H1 (cell line): ENCODE measurements around the gene MCCC1. TPM values are rescaled to one million over a fixed set of nuclear protein-coding genes. Genes with fewer than 3 reads are reported as not detected.

Experiments
- CTCF ChIA-PET: fragments of 300-600 bp; sonication (Branson Sonifier 250); formaldehyde crosslinking; loops from one replicate; lab custom pipeline; 2021; ENCODE audit not compliant: partially characterized antibody; lab: Charles Lee
- POLR2A ChIA-PET: fragments of 300-600 bp; sonication (Branson Sonifier 250); formaldehyde crosslinking; loops from one replicate; lab custom pipeline; 2021; ENCODE audit warnings: inconsistent platforms; ENCODE audit not compliant: partially characterized antibody; lab: Charles Lee
- DNase-seq, 2 experiments: peaks; one replicate each; pipeline versions ENCODE4 v3.0.0 to v3.0.0-alpha.2; 2010 to 2022; ENCODE audit warnings: low spot score in 2 of 2, low read depth in 1 of 2, mixed read lengths in 1 of 2
- FAIRE-seq: peaks from 2 replicates; lab custom pipeline; 2011; peaks lifted over from hg19 to GRCh38; lab: Jason Lieb, UNC
- H2AFZ ChIP-seq: 2 replicates; pipeline ENCODE4 v1.8.1; 2012; ENCODE audit warnings: low read length, inconsistent platforms
- H2AK5ac ChIP-seq: 2 replicates; pipeline ENCODE4 v1.6.1; 2013; ENCODE audit warnings: low read depth, low read length
- H2BK120ac ChIP-seq: replicated peaks from 2 replicates; pipeline ENCODE3; 2013; ENCODE audit warnings: low read depth, low read length, inconsistent platforms
- H2BK12ac ChIP-seq: 2 replicates; pipeline ENCODE4 v1.6.1; 2013; ENCODE audit warnings: low read depth, low read length
- H2BK15ac ChIP-seq: 2 replicates; pipeline ENCODE4 v1.6.1; 2013; ENCODE audit warnings: low read length
- H2BK20ac ChIP-seq: 2 replicates; pipeline ENCODE4 v1.6.1; 2013; ENCODE audit warnings: low read length
- H2BK5ac ChIP-seq: 2 replicates; pipeline ENCODE4 v1.6.1; 2013; ENCODE audit warnings: low read depth, low read length
- H3K14ac ChIP-seq: 2 replicates; pipeline ENCODE4 v1.6.1; 2013; ENCODE audit warnings: inconsistent platforms; ENCODE audit not compliant: insufficient read length
- H3K18ac ChIP-seq: 2 replicates; pipeline ENCODE4 v1.6.1; 2013; ENCODE audit warnings: low read length; ENCODE audit errors: extremely low read depth
- H3K23ac ChIP-seq: 2 replicates; pipeline ENCODE4 v1.6.1; 2013; ENCODE audit warnings: inconsistent platforms; ENCODE audit not compliant: insufficient read length
- H3K23me2 ChIP-seq: 2 replicates; pipeline ENCODE4 v1.6.1; 2013; ENCODE audit warnings: low read depth, low read length
- H3K27ac ChIP-seq: 2 replicates; pipeline ENCODE4 v1.6.1; 2011; ENCODE audit warnings: low read depth, low read length, inconsistent platforms
- H3K27me3 ChIP-seq, 4 experiments: replicated peaks in 1 of 4; 1 replicate in 1 of 4; 2 replicates in 3 of 4; pipeline versions ENCODE4 v1.6.1 to v1.8.1; 2011 to 2013; ENCODE audit warnings: low read length in 3 of 4, mild to moderate bottlenecking in 3 of 4, inconsistent platforms in 2 of 4, mixed read lengths in 2 of 4, moderate library complexity in 1 of 4; ENCODE audit not compliant: control insufficient read depth in 3 of 4, insufficient read depth in 3 of 4; ENCODE audit errors: extremely low read depth in 1 of 4
- H3K36me3 ChIP-seq, 4 experiments: 2 replicates each; pipeline versions ENCODE4 v1.6.1 to v1.8.1; 2011 to 2013; ENCODE audit warnings: mild to moderate bottlenecking in 4 of 4, low read length in 3 of 4, moderate library complexity in 2 of 4, control low read depth in 1 of 4, inconsistent platforms in 1 of 4; ENCODE audit not compliant: insufficient read depth in 4 of 4, control insufficient read depth in 2 of 4
- H3K4ac ChIP-seq: replicated peaks from 2 replicates; pipeline ENCODE3; 2013; ENCODE audit warnings: low read length, low read depth, mixed read lengths, inconsistent platforms; ENCODE audit not compliant: insufficient read length
- H3K4me1 ChIP-seq, 4 experiments: replicated peaks in 1 of 4; 1 replicate in 1 of 4; 2 replicates in 3 of 4; pipeline versions ENCODE4 v1.6.1 to v1.8.1; 2011 to 2013; ENCODE audit warnings: low read length in 3 of 4, inconsistent platforms in 2 of 4, mixed read lengths in 1 of 4; ENCODE audit not compliant: insufficient read depth in 4 of 4, control insufficient read depth in 3 of 4
- H3K4me2 ChIP-seq, 2 experiments: 2 replicates each; pipeline versions ENCODE4 v1.6.1 to v1.8.1; 2011 to 2013; ENCODE audit warnings: low read depth in 2 of 2, low read length in 2 of 2, control low read depth in 1 of 2, inconsistent platforms in 1 of 2, mild to moderate bottlenecking in 1 of 2; ENCODE audit not compliant: insufficient read depth in 1 of 2
- H3K4me3 ChIP-seq, 4 experiments: fragments of 200-600, 300-600 bp in 1 of 4; sonication (generic), shearing (Covaris generic), sonication (Bioruptor Twin) in 1 of 4; 2 replicates each; pipeline versions ENCODE4 v1.5.1 to v1.8.1; 2011 to 2016; ENCODE audit warnings: low read length in 4 of 4, low read depth in 3 of 4, control low read depth in 2 of 4, inconsistent platforms in 2 of 4, mild to moderate bottlenecking in 2 of 4, mixed read lengths in 1 of 4, moderate library complexity in 1 of 4; ENCODE audit not compliant: insufficient read depth in 2 of 4; ENCODE audit errors: extremely low read depth in 1 of 4
- H3K56ac ChIP-seq: replicated peaks from 2 replicates; pipeline ENCODE3; 2013; ENCODE audit warnings: low read depth, mild to moderate bottlenecking, mixed read lengths, low read length, inconsistent platforms; ENCODE audit not compliant: insufficient read length
- H3K79me1 ChIP-seq: 2 replicates; pipeline ENCODE4 v1.6.1; 2013; ENCODE audit warnings: low read depth, low read length, control low read depth
- H3K79me2 ChIP-seq, 2 experiments: 2 replicates each; pipeline versions ENCODE4 v1.6.1 to v1.8.1; 2012 to 2013; ENCODE audit warnings: low read length in 2 of 2, mild to moderate bottlenecking in 2 of 2, inconsistent platforms in 1 of 2; ENCODE audit not compliant: insufficient read depth in 2 of 2, control insufficient read depth in 1 of 2
- H3K9ac ChIP-seq, 4 experiments: replicated peaks in 1 of 4; 1 replicate in 1 of 4; 2 replicates in 3 of 4; pipeline versions ENCODE4 v1.6.1 to v1.8.1; 2011 to 2013; ENCODE audit warnings: low read depth in 3 of 4, low read length in 3 of 4, control low read depth in 2 of 4, mild to moderate bottlenecking in 2 of 4, moderate library complexity in 2 of 4, inconsistent platforms in 1 of 4; ENCODE audit errors: extremely low read depth in 1 of 4
- H3K9me3 ChIP-seq, 2 experiments: 2 replicates each; pipeline versions ENCODE4 v1.6.1 to v1.8.1; 2012 to 2013; ENCODE audit warnings: mild to moderate bottlenecking in 2 of 2, moderate library complexity in 2 of 2, control low read depth in 1 of 2, inconsistent platforms in 1 of 2, low read depth in 1 of 2, low read length in 1 of 2, mixed read lengths in 1 of 2; ENCODE audit not compliant: insufficient read depth in 2 of 2
- H4K20me1 ChIP-seq, 2 experiments: replicated peaks in 1 of 2; 2 replicates each; pipeline versions ENCODE3 to v1.8.1; 2011 to 2013; ENCODE audit warnings: inconsistent platforms in 2 of 2, low read length in 2 of 2, mild to moderate bottlenecking in 1 of 2; ENCODE audit not compliant: insufficient read depth in 2 of 2, control insufficient read depth in 1 of 2
- H4K5ac ChIP-seq: 2 replicates; pipeline ENCODE4 v1.6.1; 2013; ENCODE audit warnings: low read length, low read depth, mixed read lengths, inconsistent platforms; ENCODE audit not compliant: insufficient read length
- H4K8ac ChIP-seq: 2 replicates; pipeline ENCODE4 v1.8.0; 2013; ENCODE audit warnings: mild to moderate bottlenecking, moderate library complexity, low read length, inconsistent platforms; ENCODE audit not compliant: insufficient read depth; ENCODE audit errors: extremely low read depth
- H4K91ac ChIP-seq: replicated peaks from 2 replicates; pipeline ENCODE3; 2013; ENCODE audit warnings: low read length, mixed read lengths, inconsistent platforms; ENCODE audit not compliant: insufficient read length
- BRCA1 ChIP-seq: IDR thresholded peaks from 2 replicates; pipeline ENCODE4 v1.6.1; 2012; ENCODE audit warnings: low read depth, low read length, improper control_type of control experiment
- CBX8 ChIP-seq: fragments of 300-800, 300-1000 bp; sonication (generic); IDR thresholded peaks from 2 replicates; pipeline ENCODE4 v1.7.1; 2016; ENCODE audit warnings: low read depth, low read length, borderline replicate concordance
- EZH2 ChIP-seq: fragments of 200-600 bp; sonication (generic); IDR thresholded peaks from 2 replicates; pipeline ENCODE4 v1.7.1; 2012; ENCODE audit warnings: low read depth, mild to moderate bottlenecking, moderate library complexity, low read length, inconsistent platforms; ENCODE audit not compliant: severe bottlenecking
- HDAC6 ChIP-seq: IDR thresholded peaks from one replicate; pipeline ENCODE4 v1.7.1; 2012; ENCODE audit warnings: low read depth, mild to moderate bottlenecking, inconsistent platforms, low read length, moderate library complexity
- NANOG ChIP-seq: IDR thresholded peaks from 2 replicates; pipeline ENCODE4 v1.6.1; 2011; ENCODE audit warnings: low read length, low read depth, mild to moderate bottlenecking, inconsistent platforms; ENCODE audit not compliant: insufficient read depth, poor library complexity, severe bottlenecking
- POLR2A ChIP-seq, 2 experiments: IDR thresholded peaks; 1 replicate in 1 of 2; 2 replicates in 1 of 2; pipeline ENCODE4 v1.6.1; 2011; ENCODE audit warnings: low read depth in 2 of 2, low read length in 2 of 2, mild to moderate bottlenecking in 2 of 2; ENCODE audit errors: control extremely low read depth in 1 of 2
- POU5F1 ChIP-seq: IDR thresholded peaks from 2 replicates; pipeline ENCODE4 v1.6.1; 2011; ENCODE audit warnings: low read depth, mild to moderate bottlenecking, low read length, moderate library complexity
- YY1 ChIP-seq: IDR thresholded peaks from 2 replicates; pipeline ENCODE4 v1.6.1; 2011; ENCODE audit warnings: low read depth, mild to moderate bottlenecking, low read length
- WGBS, 2 experiments: shearing (Covaris generic) in 1 of 2; methylation state at CpG; one replicate each; pipeline versions ENCODE4 v1.1.6 to v1.1.7; 2013 to 2015; ENCODE audit warnings: low lambda C conversion rate in 2 of 2, mixed read lengths in 2 of 2, inconsistent platforms in 1 of 2, low coverage in 1 of 2, missing lambda C conversion rate in 1 of 2; ENCODE audit not compliant: insufficient replicate concordance in 2 of 2, insufficient coverage in 1 of 2, insufficient read length in 1 of 2; ENCODE audit errors: extremely low coverage in 1 of 2, missing lambda C conversion rate in 1 of 2; 5-methylcytosine and 5-hydroxymethylcytosine counted together
- polyA plus RNA-seq, 7 experiments: library from polyadenylated mRNA; depleted of rRNA in 3 of 7; stranded (reverse) in 5 of 7; unstranded in 2 of 7; fragments of >200 nt in 5 of 7; fragments of 200-250 nt in 2 of 7; gene quantifications; 1 replicate in 5 of 7; 2 replicates in 1 of 7; 4 replicates in 1 of 7; pipeline versions ENCODE4 v1.2.1 to v1.2.3, GENCODE V29; 2011 to 2013; ENCODE audit warnings: missing spikeins in 2 of 7, mixed read lengths in 2 of 7
- total RNA-seq: library from RNA; stranded (reverse); fragmentation: NEBNext Ultra II Directional; extraction: Animal tissue kit (Norgen Biotek cat#: 25700); gene quantifications from 2 replicates; pipeline ENCODE4 v1.2.1, GENCODE V29; 2021

MCCC1 gene
- total and polyA plus RNA-seq, 2 of the 8 experiments (the other 6 are each of a cell fraction or from before 2014, with no cell fraction given): 10.8 to 21.5 TPM

DNA sequence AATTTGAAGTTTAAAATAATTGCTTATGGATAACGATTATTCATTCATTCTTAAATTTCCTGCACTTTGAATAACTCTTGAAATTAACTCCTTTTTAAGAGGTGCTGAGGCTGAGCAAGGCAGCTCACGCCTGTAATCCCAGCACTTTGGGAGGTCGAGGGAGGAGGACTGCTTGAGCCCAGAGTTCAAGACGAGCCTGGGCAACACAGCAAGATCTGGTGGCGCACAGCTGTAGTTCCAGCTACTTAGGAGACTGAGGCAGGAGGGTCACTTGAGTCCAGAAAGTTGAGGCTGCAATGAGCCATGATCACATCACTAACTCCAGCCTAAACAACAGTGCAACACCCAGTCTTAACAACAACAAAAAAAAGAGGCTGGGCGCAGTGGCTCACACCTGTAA lies 126.9 kb downstream of the MCCC1 start:
- Histone ChIP-seq H3K27ac (no peak overlapping the region), H3K23me2 (no peaks in the 10 kb centered on the region; the same call in 1 of the 2 replicates), H3K14ac (no peak overlapping the region), H2AFZ (no peak overlapping the region), H2BK15ac (no peak overlapping the region), H3K4me1 (peaks cover 0 to 3% (median 1%) of the 10 kb centered on the region in 4 experiments; a peak in 4 of 7 replicates), H2BK5ac (peak overlapping the region; percentile 12; the same call in 1 of the 2 replicates), H3K36me3 (no peaks in the 10 kb centered on the region), H3K9me3 (no peaks in the 10 kb centered on the region), H3K4ac (no peak overlapping the region), H3K23ac (no peak overlapping the region), H2BK120ac (no peak overlapping the region), H3K4me2 (no peak overlapping the region), H2AK5ac (no peak overlapping the region), H4K91ac (no peak overlapping the region), H4K5ac (no peak overlapping the region), H4K8ac (no peak overlapping the region), H2BK12ac (no peak overlapping the region), H3K4me3 (no peak overlapping the region; a peak in 1 of 8 replicates), H3K79me2 (peaks cover 6 to 97% of the 10 kb centered on the region in 2 experiments), H2BK20ac (no peak overlapping the region), H3K18ac (no peak overlapping the region), H3K9ac (no peak overlapping the region), H4K20me1 (no peaks in the 10 kb centered on the region), H3K56ac (no peak overlapping the region), H3K79me1 (peaks cover 3% of the 10 kb centered on the region), H3K27me3 (no peaks in the 10 kb centered on the region)
- WGBS, 2 experiments: 82% methylated on average over 6 of the region's 6 CpGs; no CpG with 5 or more reads in 1 of the 2 experiments
- CTCF ChIA-PET: interaction anchor here (0.9 kb wide), 1 partner anchor 26 kb away, joined by 3 read pairs; no protein-coding TSS in a partner anchor
- FAIRE-seq: no peak
- TF ChIP-seq HDAC6 (no peak), POU5F1 (no peak), CBX8 (no peak), EZH2 (no peak), POLR2A (IDR thresholded peaks at IDR 0.05; ENCODE audit: control extremely low read depth in 1 of 2, low read depth in 2 of 2, low read length in 2 of 2) (no peak), NANOG (no peak), YY1 (no peak), BRCA1 (no peak)
- POLR2A ChIA-PET: interaction anchor here (1.7 kb wide), 1 partner anchor 9 kb away, joined by 5 read pairs; the partner anchor contains the start of gene DCUN1D1
- no peak for DNase-seq
